Neuronal stem cell (in vitro differentiated cells): ENCODE measurements around the gene SHISA7.

Experiments
- DNase-seq: peaks from one replicate; pipeline ENCODE4 v3.0.0-alpha.2; 2013; ENCODE audit warnings: low spot score
- H2AFZ ChIP-seq: one replicate; pipeline ENCODE4 v1.6.1; 2013; ENCODE audit warnings: mild to moderate bottlenecking, low read length, inconsistent platforms
- H2AK5ac ChIP-seq: 2 replicates; pipeline ENCODE4 v1.6.1; 2013; ENCODE audit warnings: low read depth, mild to moderate bottlenecking, inconsistent platforms, low read length, moderate library complexity, mixed read lengths
- H2BK120ac ChIP-seq: 2 replicates; pipeline ENCODE4 v1.6.1; 2013; ENCODE audit warnings: low read depth, mild to moderate bottlenecking, inconsistent platforms, low read length, moderate library complexity, mixed read lengths
- H2BK12ac ChIP-seq: one replicate; pipeline ENCODE4 v1.6.1; 2013; ENCODE audit warnings: low read length, inconsistent platforms
- H2BK15ac ChIP-seq: 2 replicates; pipeline ENCODE4 v1.6.1; 2013; ENCODE audit warnings: mild to moderate bottlenecking, low read length, inconsistent platforms, mixed read lengths
- H2BK5ac ChIP-seq: one replicate; pipeline ENCODE4 v1.6.1; 2013; ENCODE audit warnings: inconsistent platforms, mild to moderate bottlenecking, low read length, moderate library complexity
- H3K14ac ChIP-seq: one replicate; pipeline ENCODE4 v1.6.1; 2013; ENCODE audit warnings: low read length, inconsistent platforms
- H3K18ac ChIP-seq: 2 replicates; pipeline ENCODE4 v1.6.1; 2013; ENCODE audit warnings: low read length, inconsistent platforms
- H3K23ac ChIP-seq: 2 replicates; pipeline ENCODE4 v1.6.1; 2013; ENCODE audit warnings: low read depth, mild to moderate bottlenecking, mixed read lengths, low read length, inconsistent platforms; ENCODE audit not compliant: poor library complexity
- H3K27ac ChIP-seq: replicated peaks from 3 replicates; pipeline ENCODE4 v1.5.1; 2013; ENCODE audit warnings: low read length, inconsistent platforms
- H3K27me3 ChIP-seq, 3 experiments: 2 replicates each; pipeline ENCODE4 v1.6.1; 2013; ENCODE audit warnings: low read length in 3 of 3, mild to moderate bottlenecking in 2 of 3, inconsistent platforms in 1 of 3, low read depth in 1 of 3, mixed read lengths in 1 of 3, moderate library complexity in 1 of 3; ENCODE audit not compliant: control insufficient read depth in 3 of 3, insufficient read depth in 3 of 3
- H3K36me3 ChIP-seq, 2 donors: replicated peaks in 1 of 2; 2 replicates each; pipeline ENCODE4 v1.6.1; 2013; ENCODE audit warnings: low read length in 2 of 2; ENCODE audit not compliant: control insufficient read depth in 2 of 2, insufficient read depth in 2 of 2
- H3K4ac ChIP-seq: 2 replicates; pipeline ENCODE4 v1.6.1; 2013; ENCODE audit warnings: inconsistent platforms, mild to moderate bottlenecking, low read length, moderate library complexity
- H3K4me1 ChIP-seq, 2 donors: 1 replicate in 1 of 2; 2 replicates in 1 of 2; pipeline ENCODE4 v1.6.1; 2013; ENCODE audit warnings: low read length in 2 of 2, low read depth in 1 of 2; ENCODE audit not compliant: control insufficient read depth in 2 of 2, insufficient read depth in 1 of 2
- H3K4me2 ChIP-seq: one replicate; pipeline ENCODE4 v1.6.1; 2013; ENCODE audit warnings: mild to moderate bottlenecking, low read length, inconsistent platforms; ENCODE audit not compliant: insufficient read depth, poor library complexity, severe bottlenecking
- H3K4me3 ChIP-seq, 2 donors: 2 replicates each; pipeline ENCODE4 v1.5.1; 2013; ENCODE audit warnings: low read length in 2 of 2, mild to moderate bottlenecking in 2 of 2, inconsistent platforms in 1 of 2, moderate library complexity in 1 of 2
- H3K79me1 ChIP-seq: one replicate; pipeline ENCODE4 v1.6.1; 2013; ENCODE audit warnings: low read depth, mild to moderate bottlenecking, inconsistent platforms, low read length, moderate library complexity
- H3K9ac ChIP-seq: one replicate; pipeline ENCODE4 v1.6.1; 2013; ENCODE audit warnings: mild to moderate bottlenecking, low read depth, low read length, inconsistent platforms; ENCODE audit not compliant: poor library complexity
- H3K9me3 ChIP-seq, 2 donors: replicated peaks in 1 of 2; 2 replicates each; pipeline versions ENCODE3 to v1.6.1; 2013; ENCODE audit warnings: low read length in 2 of 2, mild to moderate bottlenecking in 2 of 2, inconsistent platforms in 1 of 2, low read depth in 1 of 2, mixed read lengths in 1 of 2, moderate library complexity in 1 of 2; ENCODE audit not compliant: control insufficient read depth in 2 of 2, insufficient read depth in 1 of 2
- H4K8ac ChIP-seq: one replicate; pipeline ENCODE4 v1.6.1; 2013; ENCODE audit warnings: low read depth, mild to moderate bottlenecking, inconsistent platforms, low read length, moderate library complexity
- H4K91ac ChIP-seq: one replicate; pipeline ENCODE4 v1.6.1; 2013; ENCODE audit warnings: low read length, low read depth, mild to moderate bottlenecking, inconsistent platforms; ENCODE audit not compliant: poor library complexity
- WGBS, 2 donors: extraction: QIAGEN DNeasy Blood & Tissue Kit; methylation state at CpG; one replicate each; pipeline ENCODE4 v1.1.7; 2013; ENCODE audit warnings: missing lambda C conversion rate in 2 of 2, mixed read lengths in 1 of 2; ENCODE audit not compliant: insufficient read length in 2 of 2, insufficient replicate concordance in 1 of 2; ENCODE audit errors: extremely low coverage in 2 of 2; 5-methylcytosine and 5-hydroxymethylcytosine counted together

The SHISA7 gene

GRCh38 chr19:55406826-55407549, 36.1 kb downstream of the SHISA7 start:
- WGBS, 2 donors = no CpG with 5 or more reads among the region's 35 CpGs
- Histone ChIP-seq H2BK15ac (no peak overlapping the region), H3K4ac (no peak overlapping the region), H3K14ac (no peak overlapping the region), H3K79me1 (peaks cover 15% of the 10 kb centered on the region), H3K9ac (peak overlapping the region; percentile 94), H2BK12ac (no peak overlapping the region), H3K23ac (peak overlapping the region; percentile 98), H3K27ac (peak overlapping the region; percentile 98), H3K4me1 (peaks cover 19 to 20% of the 10 kb centered on the region in 2 donors), H2AFZ (no peak overlapping the region), H3K9me3 (peaks cover 5 to 19% of the 10 kb centered on the region in 2 donors), H3K27me3 (no peaks in the 10 kb centered on the region), H4K8ac (no peak overlapping the region), H2AK5ac (peak overlapping the region; percentile 74), H3K4me3 (peak overlapping the region; percentile 76 to 98), H2BK120ac (no peak overlapping the region), H3K36me3 (peaks cover 38 to 46% of the 10 kb centered on the region in 2 donors), H4K91ac (no peak overlapping the region), H2BK5ac (peak overlapping the region; percentile 88), H3K4me2 (peak overlapping the region; percentile 86), H3K18ac (peak overlapping the region; percentile 92)
- no peak for DNase-seq

GRCh38 chr19:55406091-55406825, 36.8 kb downstream of the SHISA7 start:
- Histone ChIP-seq H3K14ac (no peak overlapping the region), H3K27me3 (no peaks in the 10 kb centered on the region), H3K9ac (peak overlapping the region; percentile 79), H2AFZ (no peak overlapping the region), H3K36me3 (peaks cover 42 to 52% of the 10 kb centered on the region in 2 donors), H3K4ac (no peak overlapping the region), H3K4me1 (peaks cover 19 to 20% of the 10 kb centered on the region in 2 donors), H3K23ac (no peak overlapping the region), H3K4me3 (peak overlapping the region; percentile 76 to 98), H3K79me1 (peaks cover 15% of the 10 kb centered on the region), H3K27ac (no peak overlapping the region), H2AK5ac (no peak overlapping the region), H2BK15ac (no peak overlapping the region), H2BK5ac (peak overlapping the region; percentile 63), H3K9me3 (peaks cover 5 to 19% of the 10 kb centered on the region in 2 donors), H3K4me2 (peak overlapping the region; percentile 86), H2BK120ac (no peak overlapping the region), H4K91ac (no peak overlapping the region), H2BK12ac (no peak overlapping the region), H4K8ac (no peak overlapping the region), H3K18ac (no peak overlapping the region)
- no CpG with 5 or more reads among the region's 14 CpGs for WGBS, 2 donors
- DNase-seq = no peak

GRCh38 chr19:55405638-55406037, 37.5 kb downstream of the SHISA7 start:
- peaks cover 46 to 57% of the 10 kb centered on the region in 2 donors for H3K36me3 ChIP-seq
- no peak overlapping the region for H2BK12ac ChIP-seq
- H4K8ac ChIP-seq = no peak overlapping the region
- no peak overlapping the region for H3K4ac ChIP-seq
- H3K23ac ChIP-seq = peak overlapping the region; percentile 23
- peak overlapping the region; percentile 63 for H2BK5ac ChIP-seq
- no peak overlapping the region for H2AK5ac ChIP-seq
- H2BK15ac ChIP-seq = no peak overlapping the region
- peak overlapping the region; percentile 79 for H3K9ac ChIP-seq
- H3K9me3 ChIP-seq = peaks cover 5 to 17% of the 10 kb centered on the region in 2 donors
- WGBS, 2 donors = no CpG with 5 or more reads among the region's 5 CpGs
- no peak overlapping the region for H4K91ac ChIP-seq
- H2BK120ac ChIP-seq = peak overlapping the region; percentile 61
- H3K27me3 ChIP-seq = no peaks in the 10 kb centered on the region
- DNase-seq = no peak
- no peak overlapping the region for H2AFZ ChIP-seq
- H3K27ac ChIP-seq = no peak overlapping the region
- peaks cover 19 to 20% of the 10 kb centered on the region in 2 donors for H3K4me1 ChIP-seq
- H3K79me1 ChIP-seq = peaks cover 15% of the 10 kb centered on the region
- peak overlapping the region; percentile 86 for H3K4me2 ChIP-seq
- peak overlapping the region; percentile 42 to 76 for H3K4me3 ChIP-seq
- H3K18ac ChIP-seq = no peak overlapping the region
- H3K14ac ChIP-seq = no peak overlapping the region

- no peak overlapping the region for H3K4me3 ChIP-seq
- no peak overlapping the region for H2BK5ac ChIP-seq
- H3K23ac ChIP-seq = no peak overlapping the region
- peaks cover 15% of the 10 kb centered on the region in 2 donors for H3K4me1 ChIP-seq
- H2BK120ac ChIP-seq = no peak overlapping the region
- H2AK5ac ChIP-seq = no peak overlapping the region
- peaks cover 49 to 64% of the 10 kb centered on the region in 2 donors for H3K36me3 ChIP-seq
- H3K9ac ChIP-seq = peak overlapping the region; percentile 7
- H3K27ac ChIP-seq = no peak overlapping the region
- no peak overlapping the region for H3K14ac ChIP-seq
- no peak overlapping the region for H2BK15ac ChIP-seq
- H4K8ac ChIP-seq = no peak overlapping the region
- H3K18ac ChIP-seq = no peak overlapping the region
- H2BK12ac ChIP-seq = no peak overlapping the region
- peaks cover 15% of the 10 kb centered on the region for H3K79me1 ChIP-seq
- no peak overlapping the region for H3K4ac ChIP-seq
- no peak for DNase-seq
- no peaks in the 10 kb centered on the region for H3K27me3 ChIP-seq
- no peak overlapping the region for H2AFZ ChIP-seq
- no peak overlapping the region for H3K4me2 ChIP-seq
- no peaks in the 10 kb centered on the region for H3K9me3 ChIP-seq
- WGBS, 2 donors = no CpG with 5 or more reads among the region's 2 CpGs
- no peak overlapping the region for H4K91ac ChIP-seq
Observed at GRCh38 chr19:55402509-55402908, 40.6 kb downstream of the SHISA7 start.
